Endothelial cell of umbilical vein (primary cell): Measurements from ENCODE around the gene SORCS2. TPM values are rescaled to one million over a fixed set of nuclear protein-coding genes. Genes with fewer than 3 reads are reported as not detected.

Source experiments
- BruUV-seq: library from RNA; stranded (reverse); fragments of 400-500 nt; replicated peaks from 2 replicates; lab custom pipeline; 2021; lab: Mats Ljungman, UMichigan
- CTCF ChIA-PET: fragments of 300-600, 350-600 bp; sonication (Branson Sonifier 250); formaldehyde crosslinking; loops from one replicate; lab custom pipeline; 2021; ENCODE audit warnings: antibody characterized with exemption, inconsistent platforms; lab: Charles Lee
- POLR2A ChIA-PET: fragments of 300-600, 350-600 bp; sonication (Branson Sonifier 250); formaldehyde crosslinking; loops from one replicate; lab custom pipeline; 2021; ENCODE audit warnings: antibody characterized with exemption, inconsistent platforms; lab: Charles Lee
- DNase-seq: peaks from one replicate; pipeline ENCODE4 v3.0.0-alpha.2; 2011; ENCODE audit warnings: low read depth, low spot score
- FAIRE-seq: peaks from 2 replicates; lab custom pipeline; 2011; peaks lifted over from hg19 to GRCh38; lab: Jason Lieb, UNC
- H2AFZ ChIP-seq: 2 replicates; pipeline ENCODE4 v1.6.0; 2012; ENCODE audit warnings: low read depth, low read length, control low read depth, inconsistent platforms
- H3K27ac ChIP-seq: 2 replicates; pipeline ENCODE4 v1.5.1; 2011; ENCODE audit warnings: low read depth, mild to moderate bottlenecking, control low read depth, low read length, moderate library complexity; ENCODE audit not compliant: insufficient read depth
- H3K27me3 ChIP-seq, 2 experiments: 2 replicates each; pipeline versions ENCODE4 v1.6.0 to v1.6.1; 2011; ENCODE audit warnings: low read length in 2 of 2, mixed read lengths in 1 of 2; ENCODE audit not compliant: control insufficient read depth in 2 of 2, insufficient read depth in 2 of 2
- H3K36me3 ChIP-seq, 2 experiments: 2 replicates in 1 of 2; 3 replicates in 1 of 2; pipeline ENCODE4 v1.5.1; 2011; ENCODE audit warnings: low read length in 2 of 2, mild to moderate bottlenecking in 1 of 2, moderate library complexity in 1 of 2; ENCODE audit not compliant: control insufficient read depth in 2 of 2, insufficient read depth in 2 of 2; ENCODE audit errors: extremely low read depth in 1 of 2
- H3K4me1 ChIP-seq: 3 replicates; pipeline ENCODE4 v1.5.1; 2011; ENCODE audit warnings: mild to moderate bottlenecking, low read length; ENCODE audit not compliant: control insufficient read depth, insufficient read depth; ENCODE audit errors: extremely low read depth
- H3K4me2 ChIP-seq: 2 replicates; pipeline ENCODE4 v1.6.1; 2011; ENCODE audit warnings: low read length, control low read depth, mixed read lengths; ENCODE audit not compliant: insufficient read depth
- H3K4me3 ChIP-seq, 3 experiments: fragments of 200-600 bp in 1 of 3; sonication (generic), shearing (Covaris generic) in 1 of 3; replicated peaks in 1 of 3; 2 replicates each; pipeline ENCODE4 v1.5.1; 2011 to 2016; ENCODE audit warnings: control low read depth in 3 of 3, low read length in 3 of 3, mild to moderate bottlenecking in 2 of 3, inconsistent platforms in 1 of 3, low read depth in 1 of 3, moderate library complexity in 1 of 3; ENCODE audit not compliant: insufficient read depth in 1 of 3
- H3K79me2 ChIP-seq: 2 replicates; pipeline ENCODE4 v1.6.0; 2012; ENCODE audit warnings: low read length, inconsistent platforms; ENCODE audit not compliant: control insufficient read depth, insufficient read depth
- H3K9ac ChIP-seq: replicated peaks from 2 replicates; pipeline ENCODE3; 2011; ENCODE audit warnings: low read length, control low read depth; ENCODE audit not compliant: insufficient read depth; ENCODE audit errors: extremely low read depth
- H3K9me1 ChIP-seq: replicated peaks from 3 replicates; pipeline ENCODE4 v1.6.0; 2011; ENCODE audit warnings: mild to moderate bottlenecking, low read length; ENCODE audit not compliant: control insufficient read depth, insufficient read depth; ENCODE audit errors: extremely low read depth
- H3K9me3 ChIP-seq: replicated peaks from 2 replicates; pipeline ENCODE4 v1.5.1; 2012; ENCODE audit warnings: low read length, inconsistent platforms; ENCODE audit not compliant: control insufficient read depth, insufficient read depth
- H4K20me1 ChIP-seq: replicated peaks from 2 replicates; pipeline ENCODE3; 2011; ENCODE audit warnings: mild to moderate bottlenecking, low read length; ENCODE audit not compliant: control insufficient read depth, insufficient read depth; ENCODE audit errors: extremely low read depth
- EZH2 ChIP-seq: IDR thresholded peaks from 2 replicates; pipeline ENCODE4 v1.6.1; 2012; ENCODE audit warnings: borderline replicate concordance, low read depth, mild to moderate bottlenecking, moderate library complexity, low read length, inconsistent platforms; ENCODE audit not compliant: severe bottlenecking
- FOS ChIP-seq: IDR thresholded peaks from 2 replicates; pipeline ENCODE4 v1.6.1; 2011; ENCODE audit warnings: mild to moderate bottlenecking, low read length, moderate library complexity, borderline replicate concordance; ENCODE audit not compliant: insufficient read depth
- GATA2 ChIP-seq: IDR thresholded peaks from 2 replicates; pipeline ENCODE4 v1.7.0; 2011; ENCODE audit warnings: low read depth, mild to moderate bottlenecking, moderate library complexity, mixed read lengths, low read length; ENCODE audit not compliant: insufficient read length, insufficient read depth
- JUN ChIP-seq: IDR thresholded peaks from 2 replicates; pipeline ENCODE4 v1.6.1; 2011; ENCODE audit warnings: borderline replicate concordance, low read depth; ENCODE audit not compliant: insufficient read length, insufficient read depth
- MYC ChIP-seq: IDR thresholded peaks from one replicate; pipeline ENCODE4 v1.6.1; 2011; ENCODE audit warnings: mild to moderate bottlenecking, low read depth, low read length
- POLR2A ChIP-seq: IDR thresholded peaks from 2 replicates; pipeline ENCODE4 v1.6.1; 2012; ENCODE audit warnings: low read depth, mild to moderate bottlenecking, control low read depth, low read length
- POLR2AphosphoS5 ChIP-seq: IDR thresholded peaks from 2 replicates; pipeline ENCODE4 v1.6.1; 2012; ENCODE audit warnings: low read depth, mild to moderate bottlenecking, control low read depth, low read length, moderate library complexity; ENCODE audit not compliant: insufficient read depth
- dilution Hi-C: fragments of 300-500 bp; cut with MboI; formaldehyde crosslinking; loops from one replicate; pipeline ENCODE4 v1.15.0; 2019; ENCODE audit warnings: low sequenced_read_pairs; ENCODE audit not compliant: extremely low pct_ligation_motif_present
- intact Hi-C: fragments of 100-400 bp; cut with micrococcal nuclease; formaldehyde crosslinking; loops from one replicate; pipeline ENCODE4 v1.10.0; 2022
- polyA plus RNA-seq, 4 experiments: library from polyadenylated mRNA; depleted of rRNA in 3 of 4; stranded (reverse) in 3 of 4; unstranded in 1 of 4; fragments of >200 nt; gene quantifications; 2 replicates each; pipeline versions ENCODE4 v1.2.1 to v1.2.3, GENCODE V29; 2011 to 2012; ENCODE audit warnings: missing spikeins in 1 of 4
- total RNA-seq: library from RNA; stranded (reverse); gene quantifications from 2 replicates; pipeline ENCODE4 v1.2.3, GENCODE V29; 2021
- TF ChIP-seq, protein P1 (sequence below), 2 donors: IDR thresholded peaks; 1 replicate in 1 of 2; 2 replicates in 1 of 2; pipeline ENCODE4 v1.5.1; 2011; ENCODE audit warnings: low read length in 2 of 2, mild to moderate bottlenecking in 2 of 2, moderate library complexity in 2 of 2, control low read depth in 1 of 2, inconsistent platforms in 1 of 2, low read depth in 1 of 2; ENCODE audit not compliant: insufficient read depth in 1 of 2; ENCODE audit errors: extremely low read depth in 1 of 2
- TF ChIP-seq, protein P2 (sequence below): IDR thresholded peaks from 2 replicates; pipeline ENCODE4 v1.6.1; 2011; ENCODE audit not compliant: insufficient read depth, insufficient read length

The SORCS2 gene
- total and polyA plus RNA-seq, 2 donors (not counting 3 experiments of a cell fraction or from before 2014, with no cell fraction given), result not detected

DNA sequence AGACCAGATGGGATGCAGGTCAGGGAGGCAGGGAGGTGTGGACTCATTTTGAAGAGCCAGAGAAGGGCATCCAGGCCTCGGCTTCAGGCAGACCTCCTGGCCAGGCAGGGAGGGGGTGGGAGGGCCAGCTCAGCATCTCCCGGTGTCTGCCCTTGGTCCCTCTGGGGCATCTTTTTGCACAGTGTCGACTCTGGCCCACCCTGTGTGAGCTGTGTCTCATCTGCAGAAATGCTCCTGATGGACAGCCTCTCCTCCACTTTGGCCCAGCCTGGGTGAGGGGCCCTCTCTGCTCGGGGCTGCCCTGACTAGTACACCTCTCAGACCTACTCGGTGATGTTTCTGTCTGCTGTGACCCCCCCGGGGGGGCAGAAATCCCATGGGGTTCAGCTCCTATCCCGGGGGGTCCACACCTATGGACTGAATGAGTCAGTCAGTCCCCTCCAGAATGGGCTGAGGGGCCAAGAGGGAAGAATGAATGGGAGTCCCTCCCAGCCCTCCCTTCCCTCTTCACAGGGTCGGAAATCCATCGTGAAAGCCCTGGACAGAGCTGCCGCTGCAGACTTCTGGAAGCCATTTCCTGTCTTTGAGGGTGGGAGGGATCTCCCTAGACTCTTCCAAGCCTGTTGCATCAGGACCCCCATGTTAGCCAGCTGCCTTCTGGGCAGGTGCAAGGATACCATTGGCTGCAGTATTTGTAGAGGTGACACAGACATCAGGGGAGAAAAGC lies 439.1 kb downstream of the SORCS2 start:
- no TSS peak for BruUV-seq
- dilution Hi-C loops, result no loop called here
- DNase-seq, result no peak
- Histone ChIP-seq H3K27ac (no peak overlapping the region), H3K9me1 (no peaks in the 10 kb centered on the region), H3K4me2 (no peak overlapping the region), H3K4me1 (peaks cover 20% of the 10 kb centered on the region), H3K9me3 (no peaks in the 10 kb centered on the region), H3K4me3 (no peak overlapping the region), H3K36me3 (no peaks in the 10 kb centered on the region), H3K9ac (no peak overlapping the region), H3K27me3 (peaks cover 2 to 5% of the 10 kb centered on the region in 2 experiments), H2AFZ (no peak overlapping the region), H3K79me2 (no peaks in the 10 kb centered on the region), H4K20me1 (no peaks in the 10 kb centered on the region)
- FAIRE-seq, result no peak
- TF ChIP-seq MYC (no peak), POLR2A (no peak), FOS (no peak), EZH2 (no peak), GATA2 (no peak), POLR2AphosphoS5 (no peak), JUN (no peak)
- TF ChIP-seq, protein P1, sequence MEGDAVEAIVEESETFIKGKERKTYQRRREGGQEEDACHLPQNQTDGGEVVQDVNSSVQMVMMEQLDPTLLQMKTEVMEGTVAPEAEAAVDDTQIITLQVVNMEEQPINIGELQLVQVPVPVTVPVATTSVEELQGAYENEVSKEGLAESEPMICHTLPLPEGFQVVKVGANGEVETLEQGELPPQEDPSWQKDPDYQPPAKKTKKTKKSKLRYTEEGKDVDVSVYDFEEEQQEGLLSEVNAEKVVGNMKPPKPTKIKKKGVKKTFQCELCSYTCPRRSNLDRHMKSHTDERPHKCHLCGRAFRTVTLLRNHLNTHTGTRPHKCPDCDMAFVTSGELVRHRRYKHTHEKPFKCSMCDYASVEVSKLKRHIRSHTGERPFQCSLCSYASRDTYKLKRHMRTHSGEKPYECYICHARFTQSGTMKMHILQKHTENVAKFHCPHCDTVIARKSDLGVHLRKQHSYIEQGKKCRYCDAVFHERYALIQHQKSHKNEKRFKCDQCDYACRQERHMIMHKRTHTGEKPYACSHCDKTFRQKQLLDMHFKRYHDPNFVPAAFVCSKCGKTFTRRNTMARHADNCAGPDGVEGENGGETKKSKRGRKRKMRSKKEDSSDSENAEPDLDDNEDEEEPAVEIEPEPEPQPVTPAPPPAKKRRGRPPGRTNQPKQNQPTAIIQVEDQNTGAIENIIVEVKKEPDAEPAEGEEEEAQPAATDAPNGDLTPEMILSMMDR (IDR thresholded peaks at IDR 0.05; ENCODE audit: extremely low read depth in 1 of 2, insufficient read depth in 1 of 2, low read depth in 1 of 2, low read length in 2 of 2), result no peak
- TF ChIP-seq, protein P2, sequence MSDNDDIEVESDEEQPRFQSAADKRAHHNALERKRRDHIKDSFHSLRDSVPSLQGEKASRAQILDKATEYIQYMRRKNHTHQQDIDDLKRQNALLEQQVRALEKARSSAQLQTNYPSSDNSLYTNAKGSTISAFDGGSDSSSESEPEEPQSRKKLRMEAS, result no peak
- intact Hi-C loops, result no loop called here
- ChIA-PET POLR2A (no interaction called here), CTCF (interaction anchor here (0.7 to 0.9 kb wide), 2 partner anchors 13 to 16 kb away, joined by 3 read pairs; no protein-coding TSS in a partner anchor)
